ENCODE measurements around the gene NPTN.
"Not testable (repeated sequence)": the region's sequence is repeated elsewhere in the genome, so short reads cannot be mapped to it uniquely, and the experiment has no call there.

DNA sequence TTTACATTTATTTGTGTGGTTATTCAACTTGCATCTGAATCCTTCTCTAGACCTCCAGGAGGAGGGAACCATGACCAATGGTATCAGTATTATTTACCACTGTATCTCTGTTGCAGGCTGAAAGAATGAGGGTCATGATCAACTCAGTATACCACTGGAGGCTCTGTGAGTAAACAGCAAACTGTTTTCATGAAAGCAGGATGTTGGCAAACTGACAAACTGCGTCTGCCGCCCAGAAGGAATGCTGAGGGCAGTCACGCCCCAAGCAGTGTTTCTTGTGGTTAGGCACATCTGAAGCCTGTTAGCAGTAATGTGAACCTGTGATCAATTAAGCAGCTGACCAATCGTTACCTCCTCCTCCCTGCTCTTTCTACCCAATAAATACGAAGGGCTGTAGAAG lies 6.3 kb upstream of the NPTN start:
- TF ChIP-seq, protein P1, sequence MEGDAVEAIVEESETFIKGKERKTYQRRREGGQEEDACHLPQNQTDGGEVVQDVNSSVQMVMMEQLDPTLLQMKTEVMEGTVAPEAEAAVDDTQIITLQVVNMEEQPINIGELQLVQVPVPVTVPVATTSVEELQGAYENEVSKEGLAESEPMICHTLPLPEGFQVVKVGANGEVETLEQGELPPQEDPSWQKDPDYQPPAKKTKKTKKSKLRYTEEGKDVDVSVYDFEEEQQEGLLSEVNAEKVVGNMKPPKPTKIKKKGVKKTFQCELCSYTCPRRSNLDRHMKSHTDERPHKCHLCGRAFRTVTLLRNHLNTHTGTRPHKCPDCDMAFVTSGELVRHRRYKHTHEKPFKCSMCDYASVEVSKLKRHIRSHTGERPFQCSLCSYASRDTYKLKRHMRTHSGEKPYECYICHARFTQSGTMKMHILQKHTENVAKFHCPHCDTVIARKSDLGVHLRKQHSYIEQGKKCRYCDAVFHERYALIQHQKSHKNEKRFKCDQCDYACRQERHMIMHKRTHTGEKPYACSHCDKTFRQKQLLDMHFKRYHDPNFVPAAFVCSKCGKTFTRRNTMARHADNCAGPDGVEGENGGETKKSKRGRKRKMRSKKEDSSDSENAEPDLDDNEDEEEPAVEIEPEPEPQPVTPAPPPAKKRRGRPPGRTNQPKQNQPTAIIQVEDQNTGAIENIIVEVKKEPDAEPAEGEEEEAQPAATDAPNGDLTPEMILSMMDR (IDR thresholded peaks at IDR 0.05; ENCODE audit: low read length): not testable (repeated sequence)
- not testable (repeated sequence) for TF ChIP-seq EZH2 (IDR thresholded peaks at IDR 0.05; ENCODE audit: borderline replicate concordance, low read length)

Measured in OCI-LY1 (cell line).